Liver (tissue), 3 donors: Measurements from ENCODE around the gene ATP13A5.

ENCODE experiments used
- FOXA1 ChIP-seq: IDR thresholded peaks from 2 replicates; pipeline ENCODE4 v1.6.1; 2016; ENCODE audit warnings: antibody characterized with exemption
- FOXA2 ChIP-seq: IDR thresholded peaks from 2 replicates; pipeline ENCODE4 v1.6.1; 2016; ENCODE audit warnings: antibody characterized with exemption
- GABPA ChIP-seq, 2 donors: IDR thresholded peaks in 1 of 2; conservative IDR thresholded peaks in 1 of 2; 2 replicates each; pipeline ENCODE4 v1.6.1; 2016; ENCODE audit warnings: antibody characterized with exemption in 2 of 2, mild to moderate bottlenecking in 1 of 2, moderate library complexity in 1 of 2
- HNF4A ChIP-seq, 2 donors: conservative IDR thresholded peaks; 2 replicates each; pipeline ENCODE4 v1.6.1; 2016; ENCODE audit warnings: antibody characterized with exemption in 2 of 2, mild to moderate bottlenecking in 2 of 2
- RAD21 ChIP-seq, 2 donors: IDR thresholded peaks; 2 replicates each; pipeline ENCODE4 v1.6.1; 2016; ENCODE audit warnings: antibody characterized with exemption in 2 of 2, mild to moderate bottlenecking in 2 of 2
- RXRA ChIP-seq, 2 donors: IDR thresholded peaks; 2 replicates each; pipeline ENCODE4 v1.6.1; 2017 to 2018; ENCODE audit warnings: antibody characterized with exemption in 2 of 2, mild to moderate bottlenecking in 1 of 2
- TAF1 ChIP-seq: conservative IDR thresholded peaks from 2 replicates; pipeline ENCODE4 v1.6.1; 2016; ENCODE audit warnings: antibody characterized with exemption, mild to moderate bottlenecking
- YY1 ChIP-seq: IDR thresholded peaks from 2 replicates; pipeline ENCODE4 v1.6.1; 2016; ENCODE audit warnings: antibody characterized with exemption, mild to moderate bottlenecking
- TF ChIP-seq, protein P1 (sequence below): fragments of 150-350 bp; IDR thresholded peaks from 2 replicates; pipeline ENCODE4 v1.5.1; 2017; ENCODE audit warnings: improper control_type of control experiment, low read depth, low read length; ENCODE audit not compliant: missing input control
- TF ChIP-seq, protein P2 (sequence below): IDR thresholded peaks from 2 replicates; pipeline ENCODE4 v1.6.1; 2016; ENCODE audit warnings: antibody characterized with exemption
- TF ChIP-seq, protein P3 (sequence below): IDR thresholded peaks from 2 replicates; pipeline ENCODE4 v1.6.1; 2016; ENCODE audit warnings: antibody characterized with exemption, mild to moderate bottlenecking
- TF ChIP-seq, protein P4 (sequence below): IDR thresholded peaks from 2 replicates; pipeline ENCODE4 v1.6.1; 2016; ENCODE audit warnings: antibody characterized with exemption
- donor health status: healthy.
- donor health status: healthy.

DNA sequence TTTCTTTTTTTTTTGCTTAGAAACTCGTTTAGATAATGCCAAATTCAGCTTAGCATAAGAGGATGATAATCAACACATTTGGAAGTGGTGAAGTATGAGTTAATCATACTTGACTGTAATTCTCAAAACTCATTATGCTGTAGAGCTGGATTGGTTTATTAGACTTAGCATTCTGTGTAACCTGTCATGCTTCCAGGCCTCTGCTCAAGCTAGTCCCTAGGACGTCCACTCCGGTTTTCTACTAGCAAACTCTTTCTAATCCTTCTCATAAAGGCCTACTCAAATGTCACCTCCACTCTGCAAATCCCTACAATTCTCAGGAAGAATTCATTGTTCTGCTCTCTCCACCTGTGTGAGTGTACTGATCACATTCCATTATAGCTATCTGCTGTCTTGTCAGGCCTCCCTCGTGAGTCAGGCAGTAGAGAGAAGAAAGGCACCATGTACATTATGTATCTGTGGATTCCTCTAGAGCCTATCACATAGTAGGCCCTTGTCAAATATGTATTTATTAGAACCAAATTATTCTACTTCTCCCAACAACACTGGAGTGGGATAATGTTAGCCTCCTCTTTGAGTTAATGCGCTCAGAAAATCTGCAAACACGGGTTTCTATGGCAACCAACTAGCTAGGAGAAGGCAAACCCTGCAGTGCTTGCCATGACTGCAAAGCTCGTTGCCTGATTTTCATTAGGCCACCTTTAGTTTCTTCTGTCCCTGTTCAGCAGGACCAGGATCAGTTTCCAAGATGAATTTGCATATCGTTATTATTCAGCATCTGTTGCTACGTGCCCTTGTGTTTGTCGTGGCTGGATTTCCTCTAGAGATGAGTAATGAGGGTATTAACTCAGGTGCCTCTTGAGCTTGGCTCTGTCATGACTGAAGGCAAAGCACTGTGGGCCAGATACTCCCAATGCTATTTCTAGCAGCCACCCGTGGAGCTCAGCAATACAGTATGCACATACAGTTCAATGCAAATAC is 30.7 kb downstream of the ATP13A5 start:
- TF ChIP-seq, protein P1, sequence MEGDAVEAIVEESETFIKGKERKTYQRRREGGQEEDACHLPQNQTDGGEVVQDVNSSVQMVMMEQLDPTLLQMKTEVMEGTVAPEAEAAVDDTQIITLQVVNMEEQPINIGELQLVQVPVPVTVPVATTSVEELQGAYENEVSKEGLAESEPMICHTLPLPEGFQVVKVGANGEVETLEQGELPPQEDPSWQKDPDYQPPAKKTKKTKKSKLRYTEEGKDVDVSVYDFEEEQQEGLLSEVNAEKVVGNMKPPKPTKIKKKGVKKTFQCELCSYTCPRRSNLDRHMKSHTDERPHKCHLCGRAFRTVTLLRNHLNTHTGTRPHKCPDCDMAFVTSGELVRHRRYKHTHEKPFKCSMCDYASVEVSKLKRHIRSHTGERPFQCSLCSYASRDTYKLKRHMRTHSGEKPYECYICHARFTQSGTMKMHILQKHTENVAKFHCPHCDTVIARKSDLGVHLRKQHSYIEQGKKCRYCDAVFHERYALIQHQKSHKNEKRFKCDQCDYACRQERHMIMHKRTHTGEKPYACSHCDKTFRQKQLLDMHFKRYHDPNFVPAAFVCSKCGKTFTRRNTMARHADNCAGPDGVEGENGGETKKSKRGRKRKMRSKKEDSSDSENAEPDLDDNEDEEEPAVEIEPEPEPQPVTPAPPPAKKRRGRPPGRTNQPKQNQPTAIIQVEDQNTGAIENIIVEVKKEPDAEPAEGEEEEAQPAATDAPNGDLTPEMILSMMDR: no peak
- no peak for TF ChIP-seq RAD21 (IDR thresholded peaks at IDR 0.05)
- no peak for TF ChIP-seq GABPA (IDR thresholded peaks at IDR 0.05 in 1 of 2, conservative IDR thresholded peaks at IDR 0.05 in 1 of 2)
- TF ChIP-seq TAF1: no peak
- TF ChIP-seq FOXA1: no peak
- no peak for TF ChIP-seq HNF4A (conservative IDR thresholded peaks at IDR 0.05)
- TF ChIP-seq, protein P2, sequence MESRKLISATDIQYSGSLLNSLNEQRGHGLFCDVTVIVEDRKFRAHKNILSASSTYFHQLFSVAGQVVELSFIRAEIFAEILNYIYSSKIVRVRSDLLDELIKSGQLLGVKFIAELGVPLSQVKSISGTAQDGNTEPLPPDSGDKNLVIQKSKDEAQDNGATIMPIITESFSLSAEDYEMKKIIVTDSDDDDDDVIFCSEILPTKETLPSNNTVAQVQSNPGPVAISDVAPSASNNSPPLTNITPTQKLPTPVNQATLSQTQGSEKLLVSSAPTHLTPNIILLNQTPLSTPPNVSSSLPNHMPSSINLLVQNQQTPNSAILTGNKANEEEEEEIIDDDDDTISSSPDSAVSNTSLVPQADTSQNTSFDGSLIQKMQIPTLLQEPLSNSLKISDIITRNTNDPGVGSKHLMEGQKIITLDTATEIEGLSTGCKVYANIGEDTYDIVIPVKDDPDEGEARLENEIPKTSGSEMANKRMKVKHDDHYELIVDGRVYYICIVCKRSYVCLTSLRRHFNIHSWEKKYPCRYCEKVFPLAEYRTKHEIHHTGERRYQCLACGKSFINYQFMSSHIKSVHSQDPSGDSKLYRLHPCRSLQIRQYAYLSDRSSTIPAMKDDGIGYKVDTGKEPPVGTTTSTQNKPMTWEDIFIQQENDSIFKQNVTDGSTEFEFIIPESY: no peak
- TF ChIP-seq RXRA (IDR thresholded peaks at IDR 0.05): no peak
- TF ChIP-seq, protein P3, sequence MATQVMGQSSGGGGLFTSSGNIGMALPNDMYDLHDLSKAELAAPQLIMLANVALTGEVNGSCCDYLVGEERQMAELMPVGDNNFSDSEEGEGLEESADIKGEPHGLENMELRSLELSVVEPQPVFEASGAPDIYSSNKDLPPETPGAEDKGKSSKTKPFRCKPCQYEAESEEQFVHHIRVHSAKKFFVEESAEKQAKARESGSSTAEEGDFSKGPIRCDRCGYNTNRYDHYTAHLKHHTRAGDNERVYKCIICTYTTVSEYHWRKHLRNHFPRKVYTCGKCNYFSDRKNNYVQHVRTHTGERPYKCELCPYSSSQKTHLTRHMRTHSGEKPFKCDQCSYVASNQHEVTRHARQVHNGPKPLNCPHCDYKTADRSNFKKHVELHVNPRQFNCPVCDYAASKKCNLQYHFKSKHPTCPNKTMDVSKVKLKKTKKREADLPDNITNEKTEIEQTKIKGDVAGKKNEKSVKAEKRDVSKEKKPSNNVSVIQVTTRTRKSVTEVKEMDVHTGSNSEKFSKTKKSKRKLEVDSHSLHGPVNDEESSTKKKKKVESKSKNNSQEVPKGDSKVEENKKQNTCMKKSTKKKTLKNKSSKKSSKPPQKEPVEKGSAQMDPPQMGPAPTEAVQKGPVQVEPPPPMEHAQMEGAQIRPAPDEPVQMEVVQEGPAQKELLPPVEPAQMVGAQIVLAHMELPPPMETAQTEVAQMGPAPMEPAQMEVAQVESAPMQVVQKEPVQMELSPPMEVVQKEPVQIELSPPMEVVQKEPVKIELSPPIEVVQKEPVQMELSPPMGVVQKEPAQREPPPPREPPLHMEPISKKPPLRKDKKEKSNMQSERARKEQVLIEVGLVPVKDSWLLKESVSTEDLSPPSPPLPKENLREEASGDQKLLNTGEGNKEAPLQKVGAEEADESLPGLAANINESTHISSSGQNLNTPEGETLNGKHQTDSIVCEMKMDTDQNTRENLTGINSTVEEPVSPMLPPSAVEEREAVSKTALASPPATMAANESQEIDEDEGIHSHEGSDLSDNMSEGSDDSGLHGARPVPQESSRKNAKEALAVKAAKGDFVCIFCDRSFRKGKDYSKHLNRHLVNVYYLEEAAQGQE: no peak
- TF ChIP-seq YY1: no peak
- TF ChIP-seq, protein P4, sequence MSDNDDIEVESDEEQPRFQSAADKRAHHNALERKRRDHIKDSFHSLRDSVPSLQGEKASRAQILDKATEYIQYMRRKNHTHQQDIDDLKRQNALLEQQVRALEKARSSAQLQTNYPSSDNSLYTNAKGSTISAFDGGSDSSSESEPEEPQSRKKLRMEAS: no peak
- TF ChIP-seq FOXA2: no peak
